Esophagus squamous epithelium (tissue), 4 donors: Measurements from ENCODE around the gene GARNL3.

Experiments used
- POLR2A ChIP-seq, 4 donors: fragments of 450-650 bp; IDR thresholded peaks; one replicate each; pipeline ENCODE4 v1.6.1; 2017; ENCODE audit warnings: antibody characterized with exemption in 4 of 4, mild to moderate bottlenecking in 4 of 4, moderate library complexity in 3 of 4
- TF ChIP-seq, protein P1 (sequence below), 6 experiments: fragments of 450-650 bp in 4 of 6; fragments of 200-600 bp in 2 of 6; sonication (generic) in 2 of 6; IDR thresholded peaks; one replicate each; pipeline ENCODE4 v1.5.1; 2016 to 2019; ENCODE audit warnings: antibody characterized with exemption in 6 of 6, mild to moderate bottlenecking in 4 of 6, moderate library complexity in 4 of 6

DNA sequence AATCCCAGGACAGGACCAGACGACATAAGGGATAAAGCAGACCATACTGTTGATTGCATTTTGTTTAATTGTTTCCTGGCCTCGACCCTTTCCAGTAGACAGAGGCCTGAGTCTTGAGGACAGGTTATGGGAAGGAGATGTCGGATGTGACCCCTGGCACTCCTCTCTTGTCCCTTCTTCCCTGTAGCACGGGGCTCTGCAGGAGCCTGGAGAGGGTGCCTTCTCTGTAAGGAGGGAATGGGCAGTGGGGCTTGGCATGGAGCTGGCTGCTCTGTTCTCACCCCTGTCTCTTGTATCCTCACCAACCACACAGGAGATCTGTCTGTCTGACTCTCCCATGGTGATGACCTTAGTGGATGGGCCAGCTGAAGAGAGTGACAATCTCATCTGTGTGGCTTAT lies 92.3 kb downstream of the GARNL3 start:
- no peak for TF ChIP-seq POLR2A (IDR thresholded peaks at IDR 0.05)
- TF ChIP-seq, protein P1, sequence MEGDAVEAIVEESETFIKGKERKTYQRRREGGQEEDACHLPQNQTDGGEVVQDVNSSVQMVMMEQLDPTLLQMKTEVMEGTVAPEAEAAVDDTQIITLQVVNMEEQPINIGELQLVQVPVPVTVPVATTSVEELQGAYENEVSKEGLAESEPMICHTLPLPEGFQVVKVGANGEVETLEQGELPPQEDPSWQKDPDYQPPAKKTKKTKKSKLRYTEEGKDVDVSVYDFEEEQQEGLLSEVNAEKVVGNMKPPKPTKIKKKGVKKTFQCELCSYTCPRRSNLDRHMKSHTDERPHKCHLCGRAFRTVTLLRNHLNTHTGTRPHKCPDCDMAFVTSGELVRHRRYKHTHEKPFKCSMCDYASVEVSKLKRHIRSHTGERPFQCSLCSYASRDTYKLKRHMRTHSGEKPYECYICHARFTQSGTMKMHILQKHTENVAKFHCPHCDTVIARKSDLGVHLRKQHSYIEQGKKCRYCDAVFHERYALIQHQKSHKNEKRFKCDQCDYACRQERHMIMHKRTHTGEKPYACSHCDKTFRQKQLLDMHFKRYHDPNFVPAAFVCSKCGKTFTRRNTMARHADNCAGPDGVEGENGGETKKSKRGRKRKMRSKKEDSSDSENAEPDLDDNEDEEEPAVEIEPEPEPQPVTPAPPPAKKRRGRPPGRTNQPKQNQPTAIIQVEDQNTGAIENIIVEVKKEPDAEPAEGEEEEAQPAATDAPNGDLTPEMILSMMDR (IDR thresholded peaks at IDR 0.05) = no peak
